ENCODE data around the gene COL17A1. TPM values are rescaled to one million over a fixed set of nuclear protein-coding genes. Genes with fewer than 3 reads are reported as not detected.
A peak's percentile ranks its signal among the peaks of the same experiment; 100 is the strongest.

The COL17A1 gene
- total and polyA plus RNA-seq, 9 of the 15 experiments (the other 6 are each of a cell fraction or from before 2014, with no cell fraction given): not detected

DNA sequence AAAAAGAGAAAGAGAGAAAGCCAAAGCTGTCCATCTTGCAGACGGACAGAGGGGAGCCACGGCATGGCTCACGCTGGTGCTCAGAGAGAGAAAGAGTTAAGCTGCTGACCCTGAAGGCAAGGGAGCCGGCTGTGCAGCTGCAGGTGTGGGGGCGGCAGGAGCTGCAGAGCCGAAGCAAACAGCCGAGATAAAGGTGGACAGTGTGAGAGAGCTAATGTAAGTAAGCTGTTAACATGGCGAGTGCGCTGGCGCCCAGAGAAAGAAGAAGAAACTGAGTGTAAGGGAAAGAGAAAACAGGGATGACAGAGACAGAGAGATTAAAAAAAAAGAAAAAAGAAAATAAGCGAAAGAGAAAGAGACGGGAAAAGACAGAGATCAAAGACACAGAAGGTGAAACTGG lies 18.2 kb downstream of the COL17A1 start (continued):
- TF ChIP-seq HDAC8 (tag; IDR thresholded peaks at IDR 0.05) (no peak), PML (IDR thresholded peaks at IDR 0.05; ENCODE audit: low read length) (no peak), SAFB2 (IDR thresholded peaks at IDR 0.05; ENCODE audit: borderline replicate concordance, low read depth, low read length, severe bottlenecking) (no peak), C11orf30 (IDR thresholded peaks at IDR 0.05; ENCODE audit: low read depth) (no peak), POLR3A (IDR thresholded peaks at IDR 0.05; ENCODE audit: borderline replicate concordance, extremely low read depth, insufficient read depth, insufficient read length) (no peak)
- TF ChIP-seq, protein P1, sequence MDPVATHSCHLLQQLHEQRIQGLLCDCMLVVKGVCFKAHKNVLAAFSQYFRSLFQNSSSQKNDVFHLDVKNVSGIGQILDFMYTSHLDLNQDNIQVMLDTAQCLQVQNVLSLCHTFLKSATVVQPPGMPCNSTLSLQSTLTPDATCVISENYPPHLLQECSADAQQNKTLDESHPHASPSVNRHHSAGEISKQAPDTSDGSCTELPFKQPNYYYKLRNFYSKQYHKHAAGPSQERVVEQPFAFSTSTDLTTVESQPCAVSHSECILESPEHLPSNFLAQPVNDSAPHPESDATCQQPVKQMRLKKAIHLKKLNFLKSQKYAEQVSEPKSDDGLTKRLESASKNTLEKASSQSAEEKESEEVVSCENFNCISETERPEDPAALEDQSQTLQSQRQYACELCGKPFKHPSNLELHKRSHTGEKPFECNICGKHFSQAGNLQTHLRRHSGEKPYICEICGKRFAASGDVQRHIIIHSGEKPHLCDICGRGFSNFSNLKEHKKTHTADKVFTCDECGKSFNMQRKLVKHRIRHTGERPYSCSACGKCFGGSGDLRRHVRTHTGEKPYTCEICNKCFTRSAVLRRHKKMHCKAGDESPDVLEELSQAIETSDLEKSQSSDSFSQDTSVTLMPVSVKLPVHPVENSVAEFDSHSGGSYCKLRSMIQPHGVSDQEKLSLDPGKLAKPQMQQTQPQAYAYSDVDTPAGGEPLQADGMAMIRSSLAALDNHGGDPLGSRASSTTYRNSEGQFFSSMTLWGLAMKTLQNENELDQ (CRISPR knock-in tag; IDR thresholded peaks at IDR 0.05; ENCODE audit: borderline replicate concordance): no peak
- TF ChIP-seq, protein P2, sequence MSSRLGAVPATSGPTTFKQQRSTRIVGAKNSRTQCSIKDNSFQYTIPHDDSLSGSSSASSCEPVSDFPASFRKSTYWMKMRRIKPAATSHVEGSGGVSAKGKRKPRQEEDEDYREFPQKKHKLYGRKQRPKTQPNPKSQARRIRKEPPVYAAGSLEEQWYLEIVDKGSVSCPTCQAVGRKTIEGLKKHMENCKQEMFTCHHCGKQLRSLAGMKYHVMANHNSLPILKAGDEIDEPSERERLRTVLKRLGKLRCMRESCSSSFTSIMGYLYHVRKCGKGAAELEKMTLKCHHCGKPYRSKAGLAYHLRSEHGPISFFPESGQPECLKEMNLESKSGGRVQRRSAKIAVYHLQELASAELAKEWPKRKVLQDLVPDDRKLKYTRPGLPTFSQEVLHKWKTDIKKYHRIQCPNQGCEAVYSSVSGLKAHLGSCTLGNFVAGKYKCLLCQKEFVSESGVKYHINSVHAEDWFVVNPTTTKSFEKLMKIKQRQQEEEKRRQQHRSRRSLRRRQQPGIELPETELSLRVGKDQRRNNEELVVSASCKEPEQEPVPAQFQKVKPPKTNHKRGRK (tag; IDR thresholded peaks at IDR 0.05): peak; percentile 63
- TF ChIP-seq, protein P3, sequence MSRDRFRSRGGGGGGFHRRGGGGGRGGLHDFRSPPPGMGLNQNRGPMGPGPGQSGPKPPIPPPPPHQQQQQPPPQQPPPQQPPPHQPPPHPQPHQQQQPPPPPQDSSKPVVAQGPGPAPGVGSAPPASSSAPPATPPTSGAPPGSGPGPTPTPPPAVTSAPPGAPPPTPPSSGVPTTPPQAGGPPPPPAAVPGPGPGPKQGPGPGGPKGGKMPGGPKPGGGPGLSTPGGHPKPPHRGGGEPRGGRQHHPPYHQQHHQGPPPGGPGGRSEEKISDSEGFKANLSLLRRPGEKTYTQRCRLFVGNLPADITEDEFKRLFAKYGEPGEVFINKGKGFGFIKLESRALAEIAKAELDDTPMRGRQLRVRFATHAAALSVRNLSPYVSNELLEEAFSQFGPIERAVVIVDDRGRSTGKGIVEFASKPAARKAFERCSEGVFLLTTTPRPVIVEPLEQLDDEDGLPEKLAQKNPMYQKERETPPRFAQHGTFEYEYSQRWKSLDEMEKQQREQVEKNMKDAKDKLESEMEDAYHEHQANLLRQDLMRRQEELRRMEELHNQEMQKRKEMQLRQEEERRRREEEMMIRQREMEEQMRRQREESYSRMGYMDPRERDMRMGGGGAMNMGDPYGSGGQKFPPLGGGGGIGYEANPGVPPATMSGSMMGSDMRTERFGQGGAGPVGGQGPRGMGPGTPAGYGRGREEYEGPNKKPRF (IDR thresholded peaks at IDR 0.05; ENCODE audit: low read depth, low read length): no peak
